GM12865 (cell line): Measurements from ENCODE around the gene CCDC172.

Experiments used
- DNase-seq: peaks from one replicate; pipeline ENCODE4 v3.0.0; 2010; ENCODE audit warnings: low read depth
- H3K4me3 ChIP-seq: 2 replicates; pipeline ENCODE4 v1.5.1; 2011; ENCODE audit warnings: mild to moderate bottlenecking, low read depth, low read length, control low read depth
- TF ChIP-seq, protein P1 (sequence below): IDR thresholded peaks from 2 replicates; pipeline ENCODE4 v1.5.1; 2011; ENCODE audit warnings: low read length, control low read depth, low read depth, inconsistent platforms; ENCODE audit not compliant: insufficient read depth; ENCODE audit errors: missing control alignments

CCDC172 gene

DNA sequence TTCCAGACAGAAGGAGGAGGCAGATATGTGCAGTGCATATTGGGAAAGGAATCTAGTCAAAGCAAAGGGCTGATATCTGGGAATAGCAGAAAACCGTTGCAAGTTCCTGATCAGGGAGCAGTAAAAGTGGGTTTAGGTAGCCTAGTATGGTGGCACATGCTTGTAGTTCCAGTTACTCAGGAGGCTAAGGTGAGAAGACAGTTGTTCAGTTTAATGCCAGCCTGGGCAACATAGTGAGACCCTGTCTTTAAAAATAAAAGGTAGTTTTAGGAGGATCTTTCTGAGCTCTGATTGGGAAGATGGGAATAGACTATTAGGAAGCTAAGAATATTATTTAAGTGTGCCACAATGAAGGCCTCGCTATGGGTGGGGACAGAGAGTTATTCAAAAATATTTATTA, 1.7 kb downstream of the CCDC172 start:
- no peak for DNase-seq
- TF ChIP-seq, protein P1, sequence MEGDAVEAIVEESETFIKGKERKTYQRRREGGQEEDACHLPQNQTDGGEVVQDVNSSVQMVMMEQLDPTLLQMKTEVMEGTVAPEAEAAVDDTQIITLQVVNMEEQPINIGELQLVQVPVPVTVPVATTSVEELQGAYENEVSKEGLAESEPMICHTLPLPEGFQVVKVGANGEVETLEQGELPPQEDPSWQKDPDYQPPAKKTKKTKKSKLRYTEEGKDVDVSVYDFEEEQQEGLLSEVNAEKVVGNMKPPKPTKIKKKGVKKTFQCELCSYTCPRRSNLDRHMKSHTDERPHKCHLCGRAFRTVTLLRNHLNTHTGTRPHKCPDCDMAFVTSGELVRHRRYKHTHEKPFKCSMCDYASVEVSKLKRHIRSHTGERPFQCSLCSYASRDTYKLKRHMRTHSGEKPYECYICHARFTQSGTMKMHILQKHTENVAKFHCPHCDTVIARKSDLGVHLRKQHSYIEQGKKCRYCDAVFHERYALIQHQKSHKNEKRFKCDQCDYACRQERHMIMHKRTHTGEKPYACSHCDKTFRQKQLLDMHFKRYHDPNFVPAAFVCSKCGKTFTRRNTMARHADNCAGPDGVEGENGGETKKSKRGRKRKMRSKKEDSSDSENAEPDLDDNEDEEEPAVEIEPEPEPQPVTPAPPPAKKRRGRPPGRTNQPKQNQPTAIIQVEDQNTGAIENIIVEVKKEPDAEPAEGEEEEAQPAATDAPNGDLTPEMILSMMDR, result no peak
- no peak overlapping the region for H3K4me3 ChIP-seq

DNA sequence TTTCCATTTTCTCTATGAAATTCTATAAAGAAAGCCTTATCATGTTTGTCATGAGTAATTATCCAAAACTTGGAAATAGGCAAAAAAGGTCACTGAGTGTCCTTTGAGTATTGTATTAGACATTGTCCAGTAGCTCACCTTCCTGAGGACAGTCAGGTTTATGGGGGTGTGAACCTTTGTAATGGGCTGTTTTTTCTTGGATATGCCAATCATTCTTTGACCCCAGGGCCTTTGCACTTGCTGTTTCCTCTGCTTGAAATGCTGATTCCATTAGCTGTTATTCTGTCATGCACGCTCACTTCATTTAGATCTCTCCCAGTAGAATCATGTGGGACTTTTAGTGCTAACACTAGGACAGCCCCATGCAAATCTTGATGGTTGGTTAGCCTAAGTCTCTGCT, 4.9 kb downstream of the CCDC172 start:
- DNase-seq, result no peak
- H3K4me3 ChIP-seq, result no peak overlapping the region
- TF ChIP-seq, protein P1, result no peak

DNA sequence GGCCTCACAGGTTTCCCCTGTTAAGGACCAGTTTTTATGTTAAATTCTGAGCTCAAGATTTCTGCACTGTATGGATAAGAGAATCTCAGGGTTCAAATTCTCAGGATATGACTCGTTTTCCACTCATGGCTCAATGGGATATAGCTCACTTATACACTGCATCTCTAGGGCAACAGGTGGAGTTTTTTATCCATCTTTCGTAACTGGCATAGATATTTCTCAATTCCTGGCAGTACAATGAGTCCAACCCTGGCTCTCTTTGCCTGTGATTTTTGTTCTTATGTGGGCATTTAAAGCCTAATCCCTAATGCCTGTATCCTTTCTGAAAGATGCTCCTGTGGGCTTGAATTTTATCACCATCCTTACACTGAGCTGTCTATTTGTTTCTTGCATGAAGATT, 7.6 kb downstream of the CCDC172 start:
- TF ChIP-seq, protein P1, result no peak
- DNase-seq, result no peak
- H3K4me3 ChIP-seq, result no peak overlapping the region

DNA sequence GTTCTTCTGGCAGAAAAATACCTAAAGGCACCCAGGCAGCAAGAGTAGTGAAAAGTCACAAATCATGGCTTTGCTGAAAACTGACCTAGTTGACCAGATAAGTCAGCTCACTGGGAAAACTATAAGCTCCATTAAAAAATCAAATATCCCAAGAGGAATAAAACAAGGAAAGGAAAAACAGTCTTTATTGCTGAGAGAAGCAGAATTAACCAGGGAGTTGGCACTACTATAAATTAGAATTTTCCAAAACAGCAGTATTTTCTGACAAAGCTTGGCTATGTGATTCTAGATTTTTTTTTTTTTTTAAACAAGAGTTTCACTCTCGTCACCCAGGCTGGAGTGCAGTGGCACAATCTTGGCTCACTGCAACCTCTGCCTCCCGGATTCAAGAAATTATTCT, 12.6 kb downstream of the CCDC172 start:
- DNase-seq, result no peak
- no peak overlapping the region for H3K4me3 ChIP-seq
- TF ChIP-seq, protein P1, result no peak

DNA sequence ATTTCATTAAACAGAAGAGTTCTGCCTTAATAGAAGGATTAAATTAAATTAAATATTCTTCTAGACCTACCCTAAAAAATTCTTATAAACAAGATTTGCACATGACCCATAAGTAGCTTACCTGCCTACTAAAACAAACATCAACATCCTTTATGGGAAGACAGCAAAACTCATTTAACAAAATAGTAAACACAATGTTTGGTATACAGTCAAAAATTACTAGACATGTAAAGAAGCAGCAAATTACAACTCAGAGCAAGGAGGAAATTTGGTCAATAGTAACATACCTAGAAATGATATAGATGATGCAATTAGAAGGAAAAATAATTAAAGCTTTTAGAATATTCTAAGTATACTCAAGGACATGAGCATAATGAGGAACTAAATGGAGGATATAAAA, 27.9 kb downstream of the CCDC172 start:
- TF ChIP-seq, protein P1, result no peak
- H3K4me3 ChIP-seq, result no peak overlapping the region
- no peak for DNase-seq

DNA sequence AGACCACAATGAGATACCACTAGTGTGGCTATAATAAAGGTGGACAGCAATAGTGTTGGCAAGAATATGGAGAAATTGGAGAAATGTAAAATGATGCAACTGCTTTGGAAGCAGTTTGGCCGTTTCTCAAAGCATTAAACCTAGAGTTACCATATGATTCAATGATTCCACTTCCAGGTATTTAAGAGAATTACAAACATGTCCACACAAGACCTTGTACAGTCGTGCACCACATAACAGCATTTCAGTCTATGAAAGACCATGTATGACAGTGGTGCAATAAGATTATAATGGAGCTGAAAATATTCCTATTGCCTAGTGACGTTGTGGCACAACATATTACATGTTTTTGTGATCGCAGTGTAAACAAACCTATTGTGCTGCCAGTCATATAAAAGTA, 29.6 kb downstream of the CCDC172 start:
- H3K4me3 ChIP-seq, result no peak overlapping the region
- TF ChIP-seq, protein P1, result no peak
- DNase-seq, result no peak

DNA sequence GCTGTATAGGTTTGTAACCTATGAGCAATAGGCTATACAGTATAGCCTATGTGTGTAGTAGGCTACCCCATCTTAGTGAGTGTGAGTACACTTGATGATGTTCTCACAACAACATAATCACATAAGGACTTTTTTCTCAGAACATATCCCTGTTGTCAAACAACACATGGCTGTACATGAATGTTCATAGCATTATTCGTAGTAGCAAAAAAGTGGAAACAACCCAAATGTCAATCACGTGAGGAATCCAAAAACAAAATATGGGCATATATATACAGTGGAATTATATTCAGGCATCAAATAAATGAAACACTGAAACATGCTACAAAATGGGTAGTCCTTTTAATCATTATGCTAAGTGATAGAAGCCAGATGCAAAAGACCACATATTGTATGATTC, 31.1 kb downstream of the CCDC172 start:
- TF ChIP-seq, protein P1, result no peak
- no peak for DNase-seq
- H3K4me3 ChIP-seq, result no peak overlapping the region
